CD4-positive, alpha-beta T cell treated with Interleukin-4 for 4 hours (primary cell): ENCODE measurements around the gene SLK.

Experiments used
- DNase-seq: peaks from one replicate; pipeline ENCODE4 v3.0.0-alpha.2; 2020

Gene SLK

DNA sequence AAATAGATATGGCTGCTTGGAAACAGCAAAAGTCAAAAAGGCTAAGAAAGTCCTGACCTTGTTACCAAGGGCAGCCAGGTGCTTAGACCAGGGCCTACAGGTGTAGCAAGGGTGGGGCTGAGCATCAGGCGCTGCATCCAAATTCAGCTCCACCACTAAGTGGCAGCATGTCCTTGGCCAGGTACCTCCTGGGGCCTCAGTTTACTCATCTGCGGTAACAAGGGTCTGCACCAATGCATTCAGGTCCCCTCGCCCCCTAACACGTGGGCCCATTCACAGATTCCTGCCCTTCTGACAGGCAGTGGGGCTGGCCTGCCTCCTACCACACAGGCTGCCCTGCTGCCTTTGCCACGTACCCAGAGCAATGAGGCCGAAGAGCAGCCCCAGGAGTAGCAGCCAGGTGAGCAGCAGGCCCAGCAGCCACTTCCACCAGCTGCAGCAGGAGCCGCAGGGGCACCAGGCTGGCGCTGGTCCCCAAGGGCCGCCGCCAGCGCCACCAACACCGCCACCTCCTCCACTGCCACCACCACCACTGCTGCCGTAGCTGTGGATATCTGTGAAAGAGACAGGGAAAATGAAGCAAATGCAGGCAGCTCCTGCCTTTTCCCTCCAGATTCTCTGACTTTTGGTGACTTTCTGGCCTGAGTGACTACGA lies 89.8 kb downstream of the SLK start:
- DNase-seq: no peak

GRCh38 chr10:104057717-104058116 lies 90.8 kb downstream of the SLK start:
- DNase-seq: no peak

GRCh38 chr10:104059364-104059763 lies 92.4 kb downstream of the SLK start:
- DNase-seq: no peak

DNA sequence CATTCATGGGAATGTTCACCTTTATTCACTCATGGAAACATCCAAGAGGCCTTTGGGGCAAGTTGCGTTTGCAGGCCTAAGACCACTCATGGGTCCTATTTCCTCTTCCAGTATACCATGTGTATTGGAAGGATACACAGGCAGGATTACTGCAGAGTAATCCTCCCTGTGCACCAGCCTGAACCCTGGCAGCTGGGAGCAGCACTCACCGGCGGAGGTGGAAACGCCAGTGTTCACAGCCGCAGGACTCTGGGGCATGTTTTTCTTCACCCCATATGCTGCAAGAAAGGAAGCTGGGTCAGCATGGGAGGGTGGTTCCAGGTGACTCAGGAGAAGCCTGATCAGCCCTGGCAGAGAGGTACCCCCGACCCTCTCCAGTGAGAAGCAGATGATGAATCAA lies 94.3 kb downstream of the SLK start:
- no peak for DNase-seq

- DNase-seq: no peak
Observed at GRCh38 chr10:104065748-104066147, 98.8 kb downstream of the SLK start.

DNA sequence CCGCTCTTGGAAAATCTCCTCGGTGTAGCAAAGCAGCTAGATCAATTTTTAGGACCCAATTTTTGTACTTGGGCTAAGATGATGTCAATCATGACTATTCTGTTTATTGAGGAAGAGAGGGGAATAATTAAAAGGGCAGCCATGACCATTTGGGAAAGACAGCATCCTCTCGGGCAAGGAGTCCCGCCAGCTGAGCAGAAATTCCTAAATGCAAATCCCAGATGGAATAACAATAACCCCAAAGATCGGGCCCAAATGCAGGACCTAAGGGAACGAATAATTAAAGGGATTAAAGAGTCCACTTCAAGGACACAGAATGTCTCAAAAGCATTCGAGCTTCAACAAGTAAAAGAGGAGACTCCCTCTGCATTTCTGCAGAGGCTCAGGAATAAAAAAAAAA lies 100.0 kb downstream of the SLK start:
- no peak for DNase-seq

- DNase-seq: no peak
Observed at GRCh38 chr10:104067525-104067924, 100.6 kb downstream of the SLK start.

DNA sequence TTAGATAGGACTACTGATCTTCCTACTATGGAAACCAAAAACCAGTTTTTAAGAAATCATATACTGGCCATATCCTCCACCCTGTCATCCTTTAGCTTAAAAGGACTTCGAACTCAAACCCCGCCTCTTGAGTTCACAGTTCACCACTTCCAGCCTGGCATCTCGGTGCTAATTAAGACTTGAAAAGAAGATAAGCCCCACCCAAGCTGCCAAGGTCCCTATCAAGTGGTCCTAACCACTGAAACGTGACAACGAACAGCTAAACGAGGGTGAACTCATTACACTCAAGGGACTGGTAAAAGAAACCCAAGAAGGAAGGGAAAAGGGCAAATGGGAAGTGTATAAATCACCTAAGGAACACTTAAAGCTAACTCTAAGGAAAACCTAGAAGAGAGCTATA lies 102.7 kb downstream of the SLK start:
- no peak for DNase-seq

DNA sequence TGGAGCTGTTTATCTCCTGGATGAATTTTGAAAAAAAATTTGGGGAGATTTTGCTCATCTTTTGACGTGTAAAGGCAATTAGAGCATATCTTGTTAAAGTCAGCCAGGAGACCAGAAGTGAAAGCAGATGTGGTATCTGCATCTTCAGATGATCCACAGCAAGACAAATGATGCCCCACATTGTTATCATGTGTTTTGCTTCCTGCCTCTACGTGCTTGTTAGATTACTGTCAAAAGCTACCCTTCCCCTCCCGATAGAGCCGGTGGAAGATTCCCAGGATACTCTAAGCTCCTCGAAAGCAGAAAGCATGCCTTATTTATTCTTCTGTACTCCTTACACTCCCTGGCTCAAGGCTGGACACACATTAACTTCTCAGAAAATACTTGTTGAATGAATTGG lies 105.8 kb downstream of the SLK start:
- DNase-seq: no peak

GRCh38 chr10:104074505-104074904 lies 107.6 kb downstream of the SLK start:
- DNase-seq: no peak

DNA sequence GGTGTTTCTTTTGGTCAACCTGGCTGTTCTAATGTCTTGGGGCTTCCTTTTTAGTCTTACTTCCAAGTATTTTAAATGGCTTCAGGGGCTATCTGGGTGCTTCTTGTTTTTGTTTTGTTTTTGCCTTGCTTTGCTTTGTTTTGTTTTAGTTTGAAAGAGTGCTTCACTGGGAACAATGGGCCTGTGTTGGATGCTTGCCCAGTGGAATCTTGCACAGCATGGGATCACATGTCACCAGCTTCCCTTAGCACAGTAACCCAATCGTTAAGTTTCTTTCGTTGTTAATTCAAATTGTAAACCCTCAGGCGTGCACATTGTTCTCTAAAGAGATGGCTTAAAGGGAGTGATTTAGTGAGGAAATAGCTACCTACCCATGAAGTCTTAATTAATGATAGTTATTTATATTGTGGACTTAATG lies 109.8 kb downstream of the SLK start:
- DNase-seq: no peak

GRCh38 chr10:104077247-104077646 lies 110.3 kb downstream of the SLK start:
- no peak for DNase-seq

DNA sequence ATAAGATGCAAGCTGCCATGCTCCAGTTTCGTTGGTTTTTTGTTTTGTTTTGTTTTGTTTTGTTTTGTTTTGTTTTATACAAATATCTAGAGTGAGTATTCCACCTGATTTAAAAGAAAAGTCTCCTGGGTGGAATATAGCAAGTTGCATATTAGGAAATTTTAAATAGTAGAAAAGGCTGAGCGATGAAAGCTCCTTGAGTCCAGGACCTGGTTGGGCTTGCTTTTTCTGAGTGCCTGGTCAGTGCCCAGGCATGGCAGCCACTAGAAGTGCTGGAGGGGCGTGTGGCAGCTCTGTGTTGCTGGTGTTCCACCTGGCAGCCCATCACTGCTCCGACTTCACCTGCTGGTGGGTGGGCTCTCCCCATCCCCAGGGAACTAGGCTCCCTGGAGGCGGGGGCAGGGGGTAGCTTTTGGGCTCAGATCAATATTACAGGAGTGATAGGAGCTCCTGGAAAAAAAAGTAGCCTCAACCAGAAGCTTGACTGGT lies 110.8 kb downstream of the SLK start:
- no peak for DNase-seq
